AG10803 (cell line): ENCODE results near the gene TMEM14B.
"Not testable (repeated sequence)": the region's sequence is repeated elsewhere in the genome, so short reads cannot be mapped to it uniquely, and the experiment has no call there.

Experiments
- DNase-seq: peaks from one replicate; pipeline ENCODE4 v3.0.0; 2010; ENCODE audit warnings: low read depth
- H3K4me3 ChIP-seq: 2 replicates; pipeline ENCODE4 v1.5.1; 2011; ENCODE audit warnings: mild to moderate bottlenecking, low read length, control low read depth
- TF ChIP-seq, protein P1 (sequence below): conservative IDR thresholded peaks from 2 replicates; pipeline ENCODE4 v1.5.1; 2011; ENCODE audit warnings: mild to moderate bottlenecking, low read length, control low read depth, inconsistent platforms

The TMEM14B gene

GRCh38 chr6:10746915-10747250, 722 bp upstream of the TMEM14B start:
- TF ChIP-seq, protein P1, sequence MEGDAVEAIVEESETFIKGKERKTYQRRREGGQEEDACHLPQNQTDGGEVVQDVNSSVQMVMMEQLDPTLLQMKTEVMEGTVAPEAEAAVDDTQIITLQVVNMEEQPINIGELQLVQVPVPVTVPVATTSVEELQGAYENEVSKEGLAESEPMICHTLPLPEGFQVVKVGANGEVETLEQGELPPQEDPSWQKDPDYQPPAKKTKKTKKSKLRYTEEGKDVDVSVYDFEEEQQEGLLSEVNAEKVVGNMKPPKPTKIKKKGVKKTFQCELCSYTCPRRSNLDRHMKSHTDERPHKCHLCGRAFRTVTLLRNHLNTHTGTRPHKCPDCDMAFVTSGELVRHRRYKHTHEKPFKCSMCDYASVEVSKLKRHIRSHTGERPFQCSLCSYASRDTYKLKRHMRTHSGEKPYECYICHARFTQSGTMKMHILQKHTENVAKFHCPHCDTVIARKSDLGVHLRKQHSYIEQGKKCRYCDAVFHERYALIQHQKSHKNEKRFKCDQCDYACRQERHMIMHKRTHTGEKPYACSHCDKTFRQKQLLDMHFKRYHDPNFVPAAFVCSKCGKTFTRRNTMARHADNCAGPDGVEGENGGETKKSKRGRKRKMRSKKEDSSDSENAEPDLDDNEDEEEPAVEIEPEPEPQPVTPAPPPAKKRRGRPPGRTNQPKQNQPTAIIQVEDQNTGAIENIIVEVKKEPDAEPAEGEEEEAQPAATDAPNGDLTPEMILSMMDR = no peak
- peak overlapping the region; percentile 93 for H3K4me3 ChIP-seq
- peak; percentile 11 for DNase-seq

DNA sequence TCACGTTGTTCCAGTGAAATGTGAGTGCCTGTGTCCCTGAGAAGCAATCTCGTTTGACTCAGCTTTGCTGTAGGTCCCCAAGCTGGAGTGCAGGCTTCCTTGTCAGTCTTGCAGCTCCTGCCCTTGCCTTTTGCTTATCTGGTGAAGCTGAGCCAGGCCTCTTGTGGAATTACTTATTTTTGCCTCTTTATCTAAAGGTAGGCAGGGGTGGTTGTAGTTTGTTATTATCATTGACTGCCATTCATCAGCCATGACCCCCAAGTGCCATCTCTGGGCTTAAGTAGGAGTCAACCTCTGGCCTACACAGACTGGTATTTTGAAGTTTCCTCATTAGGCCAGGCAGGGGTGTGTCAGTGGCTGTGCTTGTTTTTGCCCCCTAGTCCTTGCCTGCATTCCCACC, 2.1 kb downstream of the TMEM14B start:
- no peak overlapping the region for H3K4me3 ChIP-seq
- TF ChIP-seq, protein P1 = no peak
- no peak for DNase-seq

- not testable (repeated sequence) for DNase-seq, H3K4me3 ChIP-seq
Measured at GRCh38 chr6:10750568-10750967, 3.0 kb downstream of the TMEM14B start.

DNA sequence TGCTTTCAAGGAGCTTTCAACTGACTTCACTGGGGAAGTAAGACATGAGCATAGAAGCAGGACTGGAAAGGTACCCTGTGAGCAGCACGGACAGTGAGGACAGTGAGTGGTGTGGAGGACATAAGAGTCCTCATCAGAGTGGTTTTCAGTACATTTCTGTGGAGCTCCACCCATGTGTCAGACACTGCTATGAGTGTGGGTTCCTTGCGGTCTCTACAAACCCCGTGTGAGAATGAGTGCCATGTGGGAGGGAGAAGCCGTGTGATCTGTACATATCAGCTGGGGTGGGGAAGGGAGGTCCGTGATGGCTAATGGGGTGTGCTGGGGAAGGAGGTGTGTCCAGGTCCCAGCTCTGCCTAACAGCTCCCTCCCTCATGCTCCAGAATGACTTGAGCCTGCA, 4.2 kb downstream of the TMEM14B start:
- not testable (repeated sequence) for DNase-seq, H3K4me3 ChIP-seq

DNA sequence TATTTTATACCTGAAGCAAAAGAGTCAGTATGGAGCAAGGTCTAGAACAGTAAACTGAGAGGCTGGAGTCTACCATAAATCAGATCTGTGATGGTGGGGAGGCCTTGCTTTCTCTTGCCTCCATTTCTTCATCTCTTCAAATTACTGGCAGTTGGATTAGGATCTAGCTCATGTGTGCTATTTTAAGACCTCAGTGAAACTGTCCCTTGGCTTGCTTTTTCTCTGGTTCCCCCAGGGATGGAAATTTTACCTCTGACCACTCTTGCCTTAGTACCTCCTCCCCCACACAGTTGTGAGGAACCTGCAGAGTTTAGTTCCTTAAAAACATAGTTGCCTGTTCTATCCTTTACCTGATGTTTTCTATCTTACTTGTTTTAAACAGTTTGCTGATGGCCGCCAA, 8.5 kb downstream of the TMEM14B start:
- TF ChIP-seq, protein P1 = no peak
- H3K4me3 ChIP-seq = no peak overlapping the region
- no peak for DNase-seq

DNA sequence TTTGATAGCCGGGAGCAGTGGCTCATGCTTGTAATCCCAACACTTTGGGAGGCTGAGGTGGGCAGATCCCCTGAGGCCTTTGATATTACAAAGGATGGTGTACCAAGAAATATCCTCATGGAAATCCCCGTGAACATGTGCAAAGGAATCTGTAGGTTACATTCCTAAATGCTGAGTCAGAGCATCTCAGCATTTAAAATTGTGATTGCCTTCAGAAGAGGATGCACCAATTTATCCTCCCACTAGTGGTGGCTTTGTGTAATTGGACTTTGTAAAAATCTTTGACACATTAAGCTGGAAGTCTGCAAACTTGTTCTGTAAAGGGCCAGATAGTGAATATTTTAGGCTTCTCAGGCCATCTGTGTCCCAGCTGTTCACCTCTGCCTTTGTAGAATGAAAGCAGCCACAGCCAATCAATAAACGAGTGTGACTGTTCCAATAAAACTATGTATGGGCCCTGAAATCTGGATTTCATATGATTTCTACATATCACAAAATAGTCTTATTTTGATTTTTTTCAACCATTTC, 11.8 kb downstream of the TMEM14B start:
- DNase-seq = peak; percentile 92
- TF ChIP-seq, protein P1 = peak; percentile 80

GRCh38 chr6:10759884-10760329, 12.3 kb downstream of the TMEM14B start:
- TF ChIP-seq, protein P1 = no peak
- peak; percentile 66 for DNase-seq
- H3K4me3 ChIP-seq = no peak overlapping the region

More for the DNA sequence above, 11.8 kb downstream of the TMEM14B start:
- H3K4me3 ChIP-seq = no peak overlapping the region

DNA sequence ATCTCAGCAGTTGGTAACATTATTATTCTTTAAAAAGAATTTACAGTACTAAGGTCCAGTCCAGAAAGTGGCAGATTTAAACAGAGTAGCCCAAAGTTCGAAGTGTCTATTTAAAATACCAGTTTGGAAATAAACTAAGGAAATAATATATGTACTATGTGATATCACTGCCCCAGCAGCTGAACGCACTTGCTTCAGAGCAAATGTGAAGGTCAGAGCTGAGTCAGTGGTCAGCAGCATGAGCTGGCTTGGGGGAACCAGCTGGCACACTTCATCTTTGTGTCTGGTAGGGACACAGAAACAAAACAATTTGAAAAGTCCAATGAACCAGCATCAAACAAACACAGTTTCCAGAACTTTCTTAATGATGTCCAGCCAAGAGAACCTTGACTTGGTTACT, 15.4 kb downstream of the TMEM14B start:
- DNase-seq = no peak
- H3K4me3 ChIP-seq = no peak overlapping the region
- TF ChIP-seq, protein P1 = no peak
